IMR-90 (cell line): ENCODE data around the gene ARHGAP12. TPM values are rescaled to one million over a fixed set of nuclear protein-coding genes. Genes with fewer than 3 reads are reported as not detected.
A peak's percentile ranks its signal among the peaks of the same experiment; 100 is the strongest.

Experiments used
- ATAC-seq: fragments of 200-7000 bp; cut with Tn5 transposase; 2 replicates; pipeline ENCODE4 v1.9.1; 2020; ENCODE audit warnings: low read depth, mild to moderate bottlenecking, moderate library complexity
- BruUV-seq: library from RNA; stranded (reverse); fragments of 400-500 nt; replicated peaks from 2 replicates; lab custom pipeline; 2021; lab: Mats Ljungman, UMichigan
- CTCF ChIA-PET: fragments of 300-600 bp; formaldehyde crosslinking; extraction: SDS; loops from one replicate; lab custom pipeline; 2021; ENCODE audit warnings: antibody characterized with exemption; lab: Yijun Ruan, JAX
- POLR2A ChIA-PET: fragments of 300-600 bp; sonication (Branson Sonifier 250); formaldehyde crosslinking; loops from one replicate; lab custom pipeline; 2022; ENCODE audit warnings: antibody characterized with exemption; ENCODE audit not compliant: unreplicated experiment; lab: Charles Lee
- DNase-seq: peaks from one replicate; pipeline ENCODE4 v3.0.0; 2013
- H2AFZ ChIP-seq: replicated peaks from 2 replicates; pipeline ENCODE3; 2013; ENCODE audit warnings: low read length, mild to moderate bottlenecking; ENCODE audit not compliant: poor library complexity
- H2AK5ac ChIP-seq: 2 replicates; pipeline ENCODE4 v1.6.1; 2013; ENCODE audit warnings: low read depth, low read length, inconsistent platforms
- H2AK9ac ChIP-seq: replicated peaks from 2 replicates; pipeline ENCODE3; 2013; ENCODE audit warnings: mild to moderate bottlenecking, low read depth, low read length, moderate library complexity; ENCODE audit not compliant: poor library complexity
- H2BK120ac ChIP-seq: 2 replicates; pipeline ENCODE4 v1.6.1; 2013; ENCODE audit warnings: low read depth, low read length, inconsistent platforms
- H2BK15ac ChIP-seq: 3 replicates; pipeline ENCODE4 v1.6.1; 2013; ENCODE audit warnings: low read depth, low read length, inconsistent platforms
- H2BK20ac ChIP-seq: 2 replicates; pipeline ENCODE4 v1.6.1; 2013; ENCODE audit warnings: low read depth, mild to moderate bottlenecking, inconsistent platforms, low read length, moderate library complexity
- H2BK5ac ChIP-seq: 2 replicates; pipeline ENCODE4 v1.6.1; 2013; ENCODE audit warnings: mild to moderate bottlenecking, low read depth, low read length, inconsistent platforms; ENCODE audit not compliant: poor library complexity, severe bottlenecking
- H3K14ac ChIP-seq: replicated peaks from 2 replicates; pipeline ENCODE4 v1.6.1; 2013; ENCODE audit warnings: low read depth, low read length, inconsistent platforms
- H3K18ac ChIP-seq: 2 replicates; pipeline ENCODE4 v1.6.1; 2013; ENCODE audit warnings: low read depth, low read length, control low read depth
- H3K23ac ChIP-seq: 2 replicates; pipeline ENCODE4 v1.6.1; 2013; ENCODE audit warnings: low read depth, low read length, inconsistent platforms
- H3K27ac ChIP-seq: 2 replicates; pipeline ENCODE4 v1.5.1; 2013; ENCODE audit warnings: mild to moderate bottlenecking, control low read depth, low read length; ENCODE audit not compliant: insufficient read depth
- H3K27me3 ChIP-seq: 2 replicates; pipeline ENCODE4 v1.6.1; 2013; ENCODE audit warnings: low read length; ENCODE audit not compliant: control insufficient read depth, insufficient read depth
- H3K36me3 ChIP-seq: 2 replicates; pipeline ENCODE4 v1.6.1; 2013; ENCODE audit warnings: low read length, mixed read lengths; ENCODE audit not compliant: control insufficient read depth, insufficient read depth
- H3K4ac ChIP-seq: 2 replicates; pipeline ENCODE4 v1.6.1; 2013; ENCODE audit warnings: low read depth, low read length, inconsistent platforms
- H3K4me1 ChIP-seq: 2 replicates; pipeline ENCODE4 v1.6.1; 2013; ENCODE audit warnings: low read length, mixed read lengths; ENCODE audit not compliant: control insufficient read depth, insufficient read depth
- H3K4me2 ChIP-seq: 2 replicates; pipeline ENCODE4 v1.6.1; 2013; ENCODE audit warnings: low read depth, mild to moderate bottlenecking, control low read depth, low read length, moderate library complexity
- H3K4me3 ChIP-seq: 2 replicates; pipeline ENCODE4 v1.5.1; 2013; ENCODE audit warnings: low read depth, mild to moderate bottlenecking, control low read depth, low read length, moderate library complexity; ENCODE audit not compliant: insufficient read depth
- H3K56ac ChIP-seq: 2 replicates; pipeline ENCODE4 v1.6.1; 2013; ENCODE audit warnings: low read length, inconsistent platforms; ENCODE audit not compliant: insufficient read depth; ENCODE audit errors: extremely low read depth
- H3K79me1 ChIP-seq, 2 experiments: 2 replicates each; pipeline ENCODE4 v1.6.1; 2013; ENCODE audit warnings: low read length in 2 of 2, inconsistent platforms in 1 of 2, low read depth in 1 of 2
- H3K9ac ChIP-seq: 2 replicates; pipeline ENCODE4 v1.6.1; 2013; ENCODE audit warnings: low read depth, low read length, control low read depth
- H3K9me1 ChIP-seq: 2 replicates; pipeline ENCODE4 v1.6.1; 2013; ENCODE audit warnings: low read length, inconsistent platforms; ENCODE audit not compliant: insufficient read depth
- H3K9me3 ChIP-seq: 2 replicates; pipeline ENCODE4 v1.6.1; 2013; ENCODE audit warnings: low read length; ENCODE audit not compliant: control insufficient read depth, insufficient read depth
- H4K20me1 ChIP-seq: 2 replicates; pipeline ENCODE4 v1.6.1; 2013; ENCODE audit warnings: low read length, inconsistent platforms; ENCODE audit not compliant: insufficient read depth
- H4K5ac ChIP-seq: 2 replicates; pipeline ENCODE4 v1.6.1; 2013; ENCODE audit warnings: mild to moderate bottlenecking, low read depth, low read length, control low read depth
- H4K8ac ChIP-seq, 2 experiments: 2 replicates each; pipeline ENCODE4 v1.6.1; 2013; ENCODE audit warnings: low read depth in 2 of 2, low read length in 2 of 2, control low read depth in 1 of 2, inconsistent platforms in 1 of 2
- H4K91ac ChIP-seq: 2 replicates; pipeline ENCODE4 v1.6.1; 2013; ENCODE audit warnings: low read depth, low read length, inconsistent platforms; ENCODE audit not compliant: insufficient read depth
- CEBPB ChIP-seq: IDR thresholded peaks from 2 replicates; pipeline ENCODE4 v1.6.1; 2012; ENCODE audit warnings: low read depth, low read length, improper control_type of control experiment
- CHD1 ChIP-seq: IDR thresholded peaks from 2 replicates; pipeline ENCODE4 v1.6.1; 2012; ENCODE audit warnings: low read depth, low read length, improper control_type of control experiment
- MAZ ChIP-seq: IDR thresholded peaks from 2 replicates; pipeline ENCODE4 v1.6.1; 2012; ENCODE audit warnings: low read depth, mild to moderate bottlenecking, low read length, improper control_type of control experiment, moderate library complexity, borderline replicate concordance
- MXI1 ChIP-seq: IDR thresholded peaks from 2 replicates; pipeline ENCODE4 v1.6.1; 2012; ENCODE audit warnings: low read depth, mild to moderate bottlenecking, low read length, moderate library complexity, borderline replicate concordance
- NFE2L2 ChIP-seq: fragments of 150-350 bp; IDR thresholded peaks from 2 replicates; pipeline ENCODE4 v1.6.1; 2016; ENCODE audit warnings: low read depth, mild to moderate bottlenecking, low read length
- POLR2A ChIP-seq: IDR thresholded peaks from 2 replicates; pipeline ENCODE4 v1.6.1; 2012; ENCODE audit warnings: mild to moderate bottlenecking, low read depth, low read length
- USF2 ChIP-seq: fragments of 150-350 bp; IDR thresholded peaks from 2 replicates; pipeline ENCODE4 v1.6.1; 2017; ENCODE audit warnings: mild to moderate bottlenecking, antibody characterized with exemption, low read length, low read depth
- WGBS, 2 experiments: methylation state at CpG; one replicate each; pipeline versions ENCODE4 v1.1.5 to v1.1.7; 2013; ENCODE audit warnings: missing lambda C conversion rate in 2 of 2; ENCODE audit not compliant: insufficient read length in 1 of 2; ENCODE audit errors: extremely low coverage in 2 of 2; 5-methylcytosine and 5-hydroxymethylcytosine counted together
- dilution Hi-C: fragments of 300-500 bp; cut with HindIII; formaldehyde crosslinking; loops from one replicate; pipeline ENCODE4 v1.14.3; 2018; ENCODE audit warnings: low sequenced_read_pairs; ENCODE audit not compliant: unreplicated experiment
- in situ Hi-C: fragments of 300-500 bp; cut with MboI; formaldehyde crosslinking; loops from 3 replicates; pipeline ENCODE4 v1.14.3; 2019; ENCODE audit warnings: low sequenced_read_pairs, inconsistent platforms, mixed read lengths
- intact Hi-C: fragments of 100-400 bp; cut with micrococcal nuclease; formaldehyde crosslinking; loops from 2 replicates; pipeline ENCODE4 v1.10.0; 2022
- polyA plus RNA-seq, 3 experiments: library from polyadenylated mRNA; depleted of rRNA; stranded (reverse); fragments of >200 nt; gene quantifications; 2 replicates each; pipeline ENCODE4 v1.2.3, GENCODE V29; 2012; ENCODE audit warnings: low replicate concordance in 1 of 3
- total RNA-seq: library from RNA; depleted of rRNA; stranded (reverse); fragments of >200 nt; gene quantifications from 2 replicates; pipeline ENCODE4 v1.2.3, GENCODE V29; 2012

ARHGAP12 gene
- total and polyA plus RNA-seq, 2 of the 4 experiments (the other 2 are of a cell fraction): 9.0 to 28.5 TPM

GRCh38 chr10:31759799-31760626 is 168.6 kb downstream of the ARHGAP12 start:
- peak overlapping the region; percentile 90 for H3K9ac ChIP-seq
- peak; percentile 86; the same call in 1 of the 2 replicates for TF ChIP-seq MAZ
- TF ChIP-seq CHD1: no peak
- 0 out of 2 replicates have a peak, but pooled peaks have one; percentile 20 for TF ChIP-seq NFE2L2
- peak; percentile 59 for TF ChIP-seq CEBPB
- peak; percentile 90 for TF ChIP-seq POLR2A
- 0 out of 2 replicates have a peak, but pooled peaks have one; percentile 20 for TF ChIP-seq MXI1
- no peak for TF ChIP-seq USF2
- H3K23ac ChIP-seq: peak overlapping the region; percentile 93
- ChIA-PET CTCF (no interaction called here), POLR2A (interaction anchor here (0.6 kb wide), 1 partner anchor 410 kb away, joined by 4 read pairs; no protein-coding TSS in a partner anchor)
- peak overlapping the region; percentile 83 for H2BK20ac ChIP-seq
- H2AK9ac ChIP-seq: peak overlapping the region; percentile 97
- H4K91ac ChIP-seq: peak overlapping the region; percentile 86
- H3K4me2 ChIP-seq: peak overlapping the region; percentile 80
- whole genome bisulfite sequencing, 2 experiments: 0% methylated on average over 19 of the region's 63 CpGs; no CpG with 5 or more reads in 1 of the 2 experiments
- H3K9me1 ChIP-seq: 0 out of 2 replicates have a peak, but pooled peaks cover 3% of the 10 kb centered on the region
- peak; percentile 97 for DNase-seq
- in situ Hi-C loops (no loop called here), dilution Hi-C loops (no loop called here), intact Hi-C loops (no loop called here)
- H2AK5ac ChIP-seq: peak overlapping the region; percentile 79
- peak overlapping the region; percentile 95 for H3K14ac ChIP-seq
- peak overlapping the region; percentile 56 for H3K18ac ChIP-seq
- peaks cover 3% of the 10 kb centered on the region for H3K4me1 ChIP-seq
- peak overlapping the region; percentile 70; the same call in 2 of the 3 replicates for H2BK15ac ChIP-seq
- H3K36me3 ChIP-seq: no peaks in the 10 kb centered on the region
- H3K4ac ChIP-seq: peak overlapping the region; percentile 96
- H4K20me1 ChIP-seq: no peaks in the 10 kb centered on the region
- H3K27me3 ChIP-seq: no peaks in the 10 kb centered on the region
- no TSS peak for BruUV-seq
- H4K5ac ChIP-seq: peak overlapping the region; percentile 59
- H3K79me1 ChIP-seq: peaks cover 0 to 10% of the 10 kb centered on the region in 2 experiments; a peak in 2 of 4 replicates
- H2BK5ac ChIP-seq: peak overlapping the region; percentile 84
- ATAC-seq: peak; percentile 98
- H3K56ac ChIP-seq: peak overlapping the region; percentile 79
- no peaks in the 10 kb centered on the region for H3K9me3 ChIP-seq
- H3K4me3 ChIP-seq: peak overlapping the region; percentile 90
- H2BK120ac ChIP-seq: peak overlapping the region; percentile 75
- peak overlapping the region; percentile 92 for H3K27ac ChIP-seq
- H4K8ac ChIP-seq: peak overlapping the region; percentile 82 to 93
- peak overlapping the region; percentile 92 for H2AFZ ChIP-seq
